NCI-H2107 treated with DMSO at 0.1 percent for 48 hours (cell line): ENCODE results near the gene C17orf113.
A peak's percentile ranks its signal among the peaks of the same experiment; 100 is the strongest.
"Not testable (repeated sequence)": the region's sequence is repeated elsewhere in the genome, so short reads cannot be mapped to it uniquely, and the experiment has no call there.

Source experiments
- DNase-seq: peaks from one replicate; lab custom pipeline; 2025; ENCODE audit not compliant: unreplicated experiment; lab: John Stamatoyannopoulos, UW

Gene C17orf113

GRCh38 chr17:42017866-42018200 lies 32.6 kb downstream of the C17orf113 start:
- DNase-seq = no peak

GRCh38 chr17:42016941-42017865 lies 33.2 kb downstream of the C17orf113 start, which contains the start of gene DNAJC7:
TSS of gene DNAJC7 (minus strand) at chr17:42017439. CDS start at chr17:42017416, 23 bp downstream.
- peak; percentile 84 for DNase-seq

GRCh38 chr17:42016411-42016831 lies 34.0 kb downstream of the C17orf113 start:
- DNase-seq = peak; percentile 10

GRCh38 chr17:42013740-42014139 lies 36.7 kb downstream of the C17orf113 start:
- not testable (repeated sequence) for DNase-seq

- DNase-seq = not testable (repeated sequence)
Measured at GRCh38 chr17:42012363-42012762, 38.0 kb downstream of the C17orf113 start.

DNA sequence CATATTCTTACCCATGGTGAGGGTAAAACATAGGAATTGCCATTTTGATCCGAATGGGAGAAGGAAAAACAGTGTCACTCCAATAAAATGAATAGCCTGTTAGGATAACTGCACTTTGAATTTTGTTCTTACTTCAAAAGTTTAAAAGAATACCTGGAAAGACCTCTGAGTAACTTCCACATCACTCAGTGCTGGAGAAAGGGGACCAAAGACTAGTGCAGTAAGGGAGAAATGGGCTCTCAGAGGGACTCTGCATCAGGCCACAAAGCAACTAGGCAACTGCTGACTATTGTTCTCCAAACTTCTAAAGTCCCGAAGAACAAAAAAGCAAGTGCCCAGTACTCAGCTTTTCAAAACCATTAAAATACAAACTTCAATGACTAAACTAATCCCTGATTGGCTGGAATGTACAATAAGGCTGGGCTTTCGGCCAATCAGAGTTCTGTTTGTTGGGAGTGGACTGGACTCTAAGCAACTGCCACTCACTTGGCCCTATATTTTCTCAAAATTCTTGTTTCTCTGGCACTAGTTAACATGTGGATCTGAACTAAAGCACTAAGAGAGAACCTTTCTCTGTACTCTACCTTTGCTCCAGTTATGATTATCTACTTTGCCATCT lies 39.4 kb downstream of the C17orf113 start:
- DNase-seq = no peak

DNA sequence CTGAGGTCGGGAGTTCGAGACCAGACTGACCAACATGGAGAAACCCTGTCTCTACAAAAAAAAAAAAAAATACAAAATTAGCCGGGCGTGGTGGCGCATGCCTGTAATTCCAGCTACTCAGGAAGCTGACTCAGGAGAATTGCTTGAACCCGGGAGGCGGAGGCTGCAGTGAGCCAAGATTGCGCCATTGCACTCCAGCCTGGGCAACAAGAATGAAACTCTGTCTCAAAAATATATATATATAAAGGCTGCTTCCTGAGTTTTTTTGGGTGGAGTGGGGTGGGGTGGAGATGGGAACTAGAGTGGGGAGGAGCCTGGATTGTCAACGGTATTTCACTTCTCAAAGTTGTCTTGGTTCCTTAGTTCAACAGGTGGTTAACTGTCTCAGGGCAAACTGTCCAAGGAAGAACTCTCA lies 40.1 kb downstream of the C17orf113 start:
- DNase-seq = not testable (repeated sequence)

DNA sequence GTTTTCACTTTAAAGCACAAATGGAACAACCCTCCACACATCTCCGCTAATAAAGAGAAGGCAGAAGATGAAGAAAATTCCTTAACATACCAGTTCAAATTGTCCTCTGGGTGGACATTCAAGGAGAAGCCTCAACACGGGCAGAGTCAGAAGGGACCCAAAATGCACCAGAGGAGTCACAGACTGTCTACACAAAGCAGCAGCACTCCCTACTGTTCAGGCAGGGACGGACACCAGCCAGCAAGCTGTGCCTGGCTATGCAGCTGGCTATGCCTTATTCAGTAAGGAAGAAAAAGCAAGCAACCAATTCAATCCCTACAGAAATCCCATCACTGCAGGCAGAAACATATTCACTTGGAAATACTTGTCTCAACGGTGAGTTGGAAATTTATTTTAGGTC lies 41.2 kb downstream of the C17orf113 start:
- no peak for DNase-seq

GRCh38 chr17:42005166-42005565 lies 45.2 kb downstream of the C17orf113 start:
- DNase-seq = no peak

- no peak for DNase-seq
Measured at GRCh38 chr17:42002792-42003301, 47.6 kb downstream of the C17orf113 start.

GRCh38 chr17:42002175-42002791 lies 48.1 kb downstream of the C17orf113 start:
- no peak for DNase-seq

- DNase-seq = no peak
Measured at GRCh38 chr17:42001729-42002128, 48.7 kb downstream of the C17orf113 start.

- no peak for DNase-seq
Measured at GRCh38 chr17:42000413-42001133, 49.8 kb downstream of the C17orf113 start.

DNA sequence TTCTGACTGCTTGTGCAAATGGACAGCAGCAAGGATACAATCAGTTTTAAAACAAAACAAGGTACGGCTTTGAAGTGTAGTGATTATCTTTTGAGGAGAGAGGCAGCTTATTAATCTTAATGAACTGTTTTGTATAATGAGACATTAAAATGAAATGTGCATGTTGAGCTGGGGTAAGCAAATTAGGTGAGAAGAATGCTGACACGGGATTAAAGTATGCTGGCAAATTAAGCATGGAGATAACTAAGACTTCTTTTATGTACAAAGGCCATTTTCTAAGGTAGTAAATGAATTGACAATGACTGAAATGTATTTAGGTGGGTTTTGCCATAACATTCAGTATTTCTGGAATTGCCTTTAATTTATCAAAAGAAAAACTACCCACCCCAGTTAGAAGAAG lies 51.9 kb downstream of the C17orf113 start:
- DNase-seq = no peak

- DNase-seq = no peak
Measured at GRCh38 chr17:41996855-41997164, 53.6 kb downstream of the C17orf113 start.

- no peak for DNase-seq
Measured at GRCh38 chr17:41992576-41992975, 57.8 kb downstream of the C17orf113 start.

DNA sequence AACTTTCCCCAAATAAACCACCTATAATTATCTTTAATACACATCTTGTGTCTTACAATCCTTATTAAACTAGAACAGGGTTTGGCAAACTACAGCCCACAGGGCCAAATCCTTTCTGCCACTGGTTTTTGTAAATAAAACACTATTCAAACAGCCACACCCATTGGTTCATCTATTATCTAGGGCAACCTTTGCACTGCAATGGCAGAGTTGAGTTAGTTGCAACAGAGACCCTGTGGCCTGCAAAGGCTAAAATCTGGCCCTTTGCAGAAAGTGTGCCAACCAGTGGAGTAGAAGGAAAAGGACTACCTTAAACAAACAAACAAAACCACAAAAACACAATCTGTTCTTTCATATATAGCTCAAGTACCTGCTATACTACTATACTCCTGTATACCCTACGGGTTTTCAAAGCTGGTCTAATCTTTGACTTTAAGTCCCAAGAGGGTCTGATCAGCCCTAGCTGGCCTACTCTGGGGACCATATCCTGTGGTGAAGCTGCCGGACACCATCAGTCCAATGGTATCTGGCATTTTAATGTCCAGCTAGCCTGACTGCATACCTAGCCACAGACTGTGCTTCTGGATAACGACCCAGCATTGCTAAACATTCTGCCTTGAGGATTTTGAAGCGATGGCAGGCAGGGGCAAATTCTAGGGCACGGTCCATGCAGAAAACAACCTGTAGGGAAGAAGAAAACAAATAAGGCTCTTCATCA lies 60.5 kb downstream of the C17orf113 start:
- DNase-seq = no peak

- DNase-seq = no peak
Measured at GRCh38 chr17:41988418-41988817, 62.0 kb downstream of the C17orf113 start.
